Subcutaneous preadipocyte (primary cell): ENCODE measurements around the gene DNAJC8. TPM values are rescaled to one million over a fixed set of nuclear protein-coding genes. Genes with fewer than 3 reads are reported as not detected.

Source experiments
- total RNA-seq: library from RNA; depleted of rRNA; stranded (reverse); fragments of >200 nt; gene quantifications from 2 replicates; pipeline ENCODE4 v1.2.3, GENCODE V29; 2012

Gene DNAJC8
- total RNA-seq: 53.4 and 53.6 TPM in 2 replicates

GRCh38 chr1:28232558-28233263, at the start of gene DNAJC8:
Gene DNAJC8 (minus strand): TSS chr1:28233029. CDS start chr1:28232998, 31 bp downstream.

GRCh38 chr1:28259252-28259933, 26.6 kb upstream of the DNAJC8 start, which contains the start of gene SESN2:
Gene SESN2 (plus strand): TSS chr1:28259518. CDS start chr1:28259848, 330 bp downstream.

GRCh38 chr1:28235755-28236655, 3.2 kb upstream of the DNAJC8 start, which contains the start of gene ATP5IF1:
Gene ATP5IF1 (plus strand): TSS chr1:28236124. CDS start chr1:28236184, 60 bp downstream.

GRCh38 chr1:28176492-28177470, 56.0 kb downstream of the DNAJC8 start, which contains the start of gene PTAFR:
Gene PTAFR (minus strand): TSS chr1:28176690. CDS start chr1:28151021, 25,669 bp downstream.

Other genes starting within 250 kb of the DNAJC8 start
- 14.3 and 18.4 TPM in 2 replicates for gene EYA3, start 144.4 kb downstream of the DNAJC8 start, total RNA-seq
- gene PTAFR, start 56.3 kb downstream of the DNAJC8 start, total RNA-seq: not detected in 2 replicates
- 57.5 and 86.3 TPM in 2 replicates for gene ATP5IF1, start 3.1 kb upstream of the DNAJC8 start, total RNA-seq
- gene SESN2, start 26.5 kb upstream of the DNAJC8 start, total RNA-seq: 17.2 and 19.1 TPM in 2 replicates
- gene MED18, start 96.0 kb upstream of the DNAJC8 start, total RNA-seq: 14.0 and 17.2 TPM in 2 replicates
- gene PHACTR4, start 136.7 kb upstream of the DNAJC8 start, total RNA-seq: 7.3 and 10.0 TPM in 2 replicates